ENCODE data around the gene PALMD. TPM values are rescaled to one million over a fixed set of nuclear protein-coding genes. Genes with fewer than 3 reads are reported as not detected.

The PALMD gene
- total and polyA plus RNA-seq, 2 of the 8 experiments (the other 6 are each of a cell fraction or from before 2014, with no cell fraction given), result not detected

Other genes with a start within 250 kb of the PALMD start
- 5.6 and 6.5 TPM in 2 replicates for gene FRRS1, start 120.5 kb downstream of the PALMD start, total RNA-seq (2021; fragmentation: NEBNext Ultra II Directional; extraction: Animal tissue kit (Norgen Biotek cat#: 25700))
- 3.5 and 13.7 TPM in 2 replicates for gene FRRS1, start 120.5 kb downstream of the PALMD start, polyA plus RNA-seq (2011; rRNA removed)
- gene AGL, start 204.2 kb downstream of the PALMD start, total RNA-seq (2021; fragmentation: NEBNext Ultra II Directional; extraction: Animal tissue kit (Norgen Biotek cat#: 25700)), result 19.2 and 19.3 TPM in 2 replicates
- gene AGL, start 204.2 kb downstream of the PALMD start, polyA plus RNA-seq (2011; rRNA removed), result 2.0 and 2.7 TPM in 2 replicates